ENCODE measurements around the gene DDX42. TPM values are rescaled to one million over a fixed set of nuclear protein-coding genes. Genes with fewer than 3 reads are reported as not detected.

The DDX42 gene, protein sequence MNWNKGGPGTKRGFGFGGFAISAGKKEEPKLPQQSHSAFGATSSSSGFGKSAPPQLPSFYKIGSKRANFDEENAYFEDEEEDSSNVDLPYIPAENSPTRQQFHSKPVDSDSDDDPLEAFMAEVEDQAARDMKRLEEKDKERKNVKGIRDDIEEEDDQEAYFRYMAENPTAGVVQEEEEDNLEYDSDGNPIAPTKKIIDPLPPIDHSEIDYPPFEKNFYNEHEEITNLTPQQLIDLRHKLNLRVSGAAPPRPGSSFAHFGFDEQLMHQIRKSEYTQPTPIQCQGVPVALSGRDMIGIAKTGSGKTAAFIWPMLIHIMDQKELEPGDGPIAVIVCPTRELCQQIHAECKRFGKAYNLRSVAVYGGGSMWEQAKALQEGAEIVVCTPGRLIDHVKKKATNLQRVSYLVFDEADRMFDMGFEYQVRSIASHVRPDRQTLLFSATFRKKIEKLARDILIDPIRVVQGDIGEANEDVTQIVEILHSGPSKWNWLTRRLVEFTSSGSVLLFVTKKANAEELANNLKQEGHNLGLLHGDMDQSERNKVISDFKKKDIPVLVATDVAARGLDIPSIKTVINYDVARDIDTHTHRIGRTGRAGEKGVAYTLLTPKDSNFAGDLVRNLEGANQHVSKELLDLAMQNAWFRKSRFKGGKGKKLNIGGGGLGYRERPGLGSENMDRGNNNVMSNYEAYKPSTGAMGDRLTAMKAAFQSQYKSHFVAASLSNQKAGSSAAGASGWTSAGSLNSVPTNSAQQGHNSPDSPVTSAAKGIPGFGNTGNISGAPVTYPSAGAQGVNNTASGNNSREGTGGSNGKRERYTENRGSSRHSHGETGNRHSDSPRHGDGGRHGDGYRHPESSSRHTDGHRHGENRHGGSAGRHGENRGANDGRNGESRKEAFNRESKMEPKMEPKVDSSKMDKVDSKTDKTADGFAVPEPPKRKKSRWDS
- total RNA-seq = 100 to 1,000 TPM in 1 of 2 donors, 10 to 100 TPM in 1; 90.1 to 101 TPM
- 100 to 1,000 TPM; 113 to 114 TPM for polyA plus RNA-seq (ENCODE audit: insufficient read length in 2 of 2)
- long read RNA-seq, donor 1, full-length matches to known transcripts = 73 of 73 reads
- long read RNA-seq, donor 1, partial matches to known transcripts = 0 of 73 reads
- long read RNA-seq, donor 1, other reads (novel, unspliced or antisense) = 0 of 73 reads
- long read RNA-seq, donor 2, transcript DDX42-214 (1 exons, 2,244 nt) = major isoform, 11 of 12 reads
- long read RNA-seq, donor 2, partial matches to known transcripts = 0 of 12 reads
- long read RNA-seq, donor 2, other reads (novel, unspliced or antisense) = 0 of 12 reads
- long read RNA-seq, donor 3, transcript DDX42-214 (1 exons, 2,244 nt) = major isoform, 25 of 26 reads
- long read RNA-seq, donor 3, partial matches to known transcripts = 0 of 26 reads
- long read RNA-seq, donor 3, other reads (novel, unspliced or antisense) = 0 of 26 reads
- long read RNA-seq, donor 4, transcript DDX42-214 (1 exons, 2,244 nt) = major isoform, 95 of 112 reads
- long read RNA-seq, donor 4, partial matches to known transcripts = 7 of 112 reads
- long read RNA-seq, donor 4, other reads (novel, unspliced or antisense) = 0 of 112 reads

DNA sequence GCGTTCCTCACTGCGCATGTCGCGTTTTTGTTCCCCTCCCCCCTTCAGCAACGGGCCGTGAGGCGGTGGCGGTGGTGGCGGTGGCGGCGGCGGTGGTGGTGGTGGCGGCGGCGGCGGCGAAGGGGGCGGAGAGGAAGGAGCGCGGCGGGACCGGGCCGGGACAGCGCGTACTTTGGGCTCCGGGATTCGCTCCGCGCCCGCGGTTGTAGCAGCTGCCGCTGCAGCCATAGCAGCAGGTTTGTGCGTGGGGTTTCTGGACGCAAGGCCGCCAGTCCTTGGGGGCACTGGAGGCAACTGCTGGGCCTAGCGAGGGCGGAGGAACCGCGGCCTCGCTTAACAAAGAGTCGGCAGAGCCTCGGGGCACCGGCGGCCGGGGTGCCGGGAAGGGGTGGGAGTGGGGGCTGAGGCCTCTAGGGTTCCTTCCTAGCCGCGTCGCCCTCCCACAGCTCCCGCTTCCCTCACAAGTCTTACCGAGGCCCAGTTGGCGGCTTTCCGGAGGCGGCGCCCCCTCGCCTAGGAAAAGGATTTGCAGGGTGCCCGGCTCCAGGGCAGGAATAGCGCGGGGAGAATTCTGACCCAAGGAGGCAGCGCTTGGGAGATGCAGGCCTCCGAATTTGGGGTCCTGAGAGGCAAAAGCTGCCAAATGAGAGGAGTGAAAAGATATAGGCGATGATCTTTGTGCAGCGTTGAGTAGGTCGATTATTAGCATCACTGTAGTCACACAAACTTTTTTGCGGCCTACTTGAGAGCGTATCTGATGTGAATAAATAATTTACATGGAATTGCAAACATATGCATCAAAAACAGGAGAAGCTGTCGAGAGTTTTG, at the start of gene DDX42:
DDX42 (plus strand) TSS at position 30 of the 828 bp plus-strand sequence. CDS start 12,880 bp downstream, outside the sequence.
- peak within 1 kb of the TSS; percentile 93 for H3K4me3 ChIP-seq (ENCODE audit: low read depth, low read length)
- 0% methylated on average over 47 of the region's 67 CpGs for WGBS (ENCODE audit: insufficient coverage)
- H3K4me1 ChIP-seq (ENCODE audit: control insufficient read depth, insufficient read depth, low read length) = peaks cover 13% of the 10 kb centered on the region
- peaks cover 12% of the 10 kb centered on the region for H3K36me3 ChIP-seq (ENCODE audit: control insufficient read depth, insufficient read depth, low read length)
- H3K9me3 ChIP-seq (ENCODE audit: control insufficient read depth, insufficient read depth, low read length) = no peaks in the 10 kb centered on the region
- DNase-seq (ENCODE audit: low read depth in 4 of 6, low spot score in 6 of 6) = peak in 3 of 6 donors; percentile 21 to 76 (median 23)
- peak within 1 kb of the TSS; percentile 93 for H3K27ac ChIP-seq (ENCODE audit: low read depth, low read length)
- no peaks in the 10 kb centered on the region for H3K27me3 ChIP-seq (ENCODE audit: control insufficient read depth, insufficient read depth, low read length)

DNA sequence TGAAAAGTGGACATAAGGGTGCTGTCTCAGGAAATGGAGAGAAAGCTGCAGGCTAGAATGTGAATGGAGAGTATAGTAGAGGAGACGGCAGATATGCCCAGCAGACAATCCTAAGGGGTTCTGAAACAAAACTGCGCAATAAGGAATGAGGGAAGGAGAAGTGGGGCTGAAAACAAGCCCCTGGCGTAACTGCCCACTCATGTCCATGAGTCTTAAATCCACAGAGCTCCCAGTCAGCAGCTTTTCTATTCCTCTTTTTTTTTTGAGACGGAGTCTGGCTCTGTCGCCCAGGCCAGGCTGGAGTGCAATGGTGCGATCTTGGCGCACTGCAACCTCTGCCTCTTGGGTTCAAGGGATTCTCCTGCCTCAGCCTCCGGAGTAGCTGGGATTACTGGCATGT, 38.3 kb upstream of the DDX42 start:
- 85% methylated on average over 6 of the region's 8 CpGs for WGBS (ENCODE audit: insufficient coverage)
- Histone ChIP-seq H3K4me3 (ENCODE audit: low read depth, low read length) (no peak overlapping the region), H3K4me1 (ENCODE audit: control insufficient read depth, insufficient read depth, low read length) (peaks cover 4% of the 10 kb centered on the region), H3K27ac (ENCODE audit: low read depth, low read length) (no peak overlapping the region), H3K36me3 (ENCODE audit: control insufficient read depth, insufficient read depth, low read length) (peaks cover 6% of the 10 kb centered on the region), H3K27me3 (ENCODE audit: control insufficient read depth, insufficient read depth, low read length) (no peaks in the 10 kb centered on the region), H3K9me3 (ENCODE audit: control insufficient read depth, insufficient read depth, low read length) (no peaks in the 10 kb centered on the region)
- no peak for DNase-seq (ENCODE audit: low read depth in 4 of 6, low spot score in 6 of 6)

DNA sequence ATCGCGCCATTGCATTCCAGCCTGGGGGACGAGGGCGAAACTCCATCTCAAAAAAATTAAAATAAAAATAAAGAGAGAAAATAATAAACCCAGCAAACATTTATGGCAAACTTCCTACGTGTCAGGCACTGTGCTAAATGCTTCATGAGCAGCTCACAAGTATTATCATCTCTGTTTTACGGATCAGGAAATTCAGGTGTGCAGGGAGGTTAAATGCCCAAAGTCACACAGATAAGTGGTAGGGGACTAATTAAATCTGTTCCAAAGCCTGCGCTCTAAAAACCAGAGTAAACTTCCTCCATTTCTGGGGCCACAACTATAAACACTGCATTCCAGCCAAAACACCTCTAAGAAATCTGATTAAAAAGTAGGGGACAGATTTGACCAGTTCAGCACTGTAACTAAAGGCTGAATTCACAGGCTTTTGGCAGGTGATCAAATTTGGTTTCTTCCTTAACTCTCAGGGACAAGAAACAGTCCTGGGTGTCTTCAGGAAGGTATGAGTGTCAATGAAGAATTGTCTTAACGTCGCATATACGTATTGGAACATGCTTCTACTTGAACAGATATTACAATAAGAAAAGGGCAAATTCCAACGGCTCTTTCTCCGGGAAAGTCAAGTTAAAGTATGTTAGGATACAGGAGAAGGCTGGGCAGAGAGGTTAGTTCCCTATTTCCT, 33.4 kb upstream of the DDX42 start:
- Histone ChIP-seq H3K27me3 (ENCODE audit: control insufficient read depth, insufficient read depth, low read length) (no peaks in the 10 kb centered on the region), H3K27ac (ENCODE audit: low read depth, low read length) (peak overlapping the region; percentile 91), H3K4me1 (ENCODE audit: control insufficient read depth, insufficient read depth, low read length) (peaks cover 15% of the 10 kb centered on the region), H3K9me3 (ENCODE audit: control insufficient read depth, insufficient read depth, low read length) (no peaks in the 10 kb centered on the region), H3K4me3 (ENCODE audit: low read depth, low read length) (peak overlapping the region; percentile 99), H3K36me3 (ENCODE audit: control insufficient read depth, insufficient read depth, low read length) (peaks cover 5% of the 10 kb centered on the region)
- WGBS (ENCODE audit: insufficient coverage) = no CpG with 5 or more reads among the region's 12 CpGs
- DNase-seq (ENCODE audit: low read depth in 4 of 6, low spot score in 6 of 6) = peak in 1 of 6 donors; percentile 22

DNA sequence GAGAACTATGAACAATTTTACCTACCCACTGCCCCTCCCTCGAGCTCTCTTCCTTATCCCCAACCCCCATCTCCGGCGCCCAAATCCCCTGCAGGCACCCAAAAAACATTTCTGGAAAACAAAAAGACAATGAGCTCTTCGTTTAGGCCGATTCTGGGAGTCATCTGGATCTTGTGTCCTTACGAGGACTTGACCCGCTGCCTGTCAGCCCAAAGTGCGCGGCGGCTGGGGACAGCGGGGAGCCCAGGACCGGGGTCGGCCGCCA, 32.9 kb upstream of the DDX42 start:
- H3K4me3 ChIP-seq (ENCODE audit: low read depth, low read length) = peak overlapping the region; percentile 99
- WGBS (ENCODE audit: insufficient coverage) = 0% methylated on average over 14 of the region's 14 CpGs
- DNase-seq (ENCODE audit: low read depth in 4 of 6, low spot score in 6 of 6) = peak in 1 of 6 donors; percentile 4
- H3K27ac ChIP-seq (ENCODE audit: low read depth, low read length) = peak overlapping the region; percentile 91
- H3K4me1 ChIP-seq (ENCODE audit: control insufficient read depth, insufficient read depth, low read length) = peaks cover 15% of the 10 kb centered on the region
- H3K36me3 ChIP-seq (ENCODE audit: control insufficient read depth, insufficient read depth, low read length) = peaks cover 5% of the 10 kb centered on the region
- no peaks in the 10 kb centered on the region for H3K9me3 ChIP-seq (ENCODE audit: control insufficient read depth, insufficient read depth, low read length)
- H3K27me3 ChIP-seq (ENCODE audit: control insufficient read depth, insufficient read depth, low read length) = no peaks in the 10 kb centered on the region

DNA sequence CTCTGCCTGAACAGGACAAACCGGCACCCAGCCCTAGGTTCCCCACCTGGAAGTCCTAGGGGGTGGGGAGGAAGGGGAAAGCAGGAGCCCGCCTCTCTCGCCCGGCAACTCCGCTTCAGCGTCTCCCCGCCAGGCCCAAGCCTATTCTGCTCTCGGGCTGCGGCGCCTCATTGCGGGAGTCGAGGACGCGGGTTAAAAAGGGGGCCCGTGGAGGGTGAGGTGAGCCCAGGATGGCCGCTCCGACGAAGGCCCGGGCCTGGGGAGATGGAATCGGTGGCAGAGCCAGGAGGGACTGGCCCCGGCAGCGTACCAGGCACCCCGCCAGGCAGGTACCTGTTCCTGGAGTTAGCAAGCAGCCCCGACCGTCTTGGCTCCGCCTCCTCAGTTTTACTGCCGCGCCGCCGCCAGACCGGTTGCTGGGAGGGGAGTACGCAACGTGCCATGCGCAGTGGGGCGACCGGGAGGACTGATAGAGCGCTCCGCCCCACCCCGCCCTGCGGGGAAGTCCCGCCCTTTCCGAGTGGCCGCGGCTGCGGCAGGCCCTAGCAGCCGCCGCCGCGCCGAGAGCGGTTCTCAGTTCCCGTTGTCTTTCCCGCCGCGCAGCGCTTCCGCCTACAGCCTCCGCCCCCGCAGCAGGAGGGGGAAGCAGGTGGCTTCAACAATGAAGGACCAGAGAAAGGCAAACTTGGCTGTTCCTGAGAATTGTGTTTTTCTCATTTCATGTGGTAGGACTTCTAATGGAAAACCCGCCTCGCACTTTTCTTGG, 32.4 kb upstream of the DDX42 start, which contains the start of gene STRADA:
STRADA (minus strand) TSS at position 392 of the 766 bp plus-strand sequence. CDS start 13,430 bp downstream, outside the sequence.
- Histone ChIP-seq H3K27me3 (ENCODE audit: control insufficient read depth, insufficient read depth, low read length) (no peaks in the 10 kb centered on the region), H3K4me3 (ENCODE audit: low read depth, low read length) (peak within 1 kb of the TSS; percentile 99), H3K27ac (ENCODE audit: low read depth, low read length) (peak within 1 kb of the TSS; percentile 91), H3K9me3 (ENCODE audit: control insufficient read depth, insufficient read depth, low read length) (no peaks in the 10 kb centered on the region), H3K36me3 (ENCODE audit: control insufficient read depth, insufficient read depth, low read length) (peaks cover 5% of the 10 kb centered on the region), H3K4me1 (ENCODE audit: control insufficient read depth, insufficient read depth, low read length) (peaks cover 15% of the 10 kb centered on the region)
- peak; percentile 86 to 99 (median 96) for DNase-seq (ENCODE audit: low read depth in 4 of 6, low spot score in 6 of 6)
- WGBS (ENCODE audit: insufficient coverage) = 0% methylated on average over 60 of the region's 61 CpGs

DNA sequence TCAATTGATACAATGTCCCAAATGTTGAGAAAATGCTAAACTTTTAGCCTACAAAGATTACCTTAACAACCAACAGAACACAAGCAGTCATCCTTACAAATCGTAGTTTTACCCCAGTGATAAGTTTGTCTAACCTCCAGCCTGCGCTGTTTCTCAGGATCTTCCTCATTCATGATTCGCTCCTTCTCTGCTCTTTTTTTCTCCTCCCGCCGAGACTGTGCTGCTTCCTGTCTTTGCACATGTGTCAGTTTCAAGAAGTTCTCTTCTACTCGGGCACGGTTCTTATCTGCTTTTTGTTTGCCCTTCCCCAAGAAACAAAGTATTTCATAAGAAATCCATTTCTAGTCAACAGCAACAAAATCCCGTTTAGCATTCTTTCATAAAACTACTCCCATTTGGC, 22.2 kb upstream of the DDX42 start:
- Histone ChIP-seq H3K36me3 (ENCODE audit: control insufficient read depth, insufficient read depth, low read length) (peaks cover 49% of the 10 kb centered on the region), H3K27me3 (ENCODE audit: control insufficient read depth, insufficient read depth, low read length) (no peaks in the 10 kb centered on the region), H3K27ac (ENCODE audit: low read depth, low read length) (no peak overlapping the region), H3K9me3 (ENCODE audit: control insufficient read depth, insufficient read depth, low read length) (no peaks in the 10 kb centered on the region), H3K4me3 (ENCODE audit: low read depth, low read length) (no peak overlapping the region), H3K4me1 (ENCODE audit: control insufficient read depth, insufficient read depth, low read length) (no peaks in the 10 kb centered on the region)
- WGBS (ENCODE audit: insufficient coverage) = 82% methylated on average over 8 of the region's 8 CpGs
- no peak for DNase-seq (ENCODE audit: low read depth in 4 of 6, low spot score in 6 of 6)

DNA sequence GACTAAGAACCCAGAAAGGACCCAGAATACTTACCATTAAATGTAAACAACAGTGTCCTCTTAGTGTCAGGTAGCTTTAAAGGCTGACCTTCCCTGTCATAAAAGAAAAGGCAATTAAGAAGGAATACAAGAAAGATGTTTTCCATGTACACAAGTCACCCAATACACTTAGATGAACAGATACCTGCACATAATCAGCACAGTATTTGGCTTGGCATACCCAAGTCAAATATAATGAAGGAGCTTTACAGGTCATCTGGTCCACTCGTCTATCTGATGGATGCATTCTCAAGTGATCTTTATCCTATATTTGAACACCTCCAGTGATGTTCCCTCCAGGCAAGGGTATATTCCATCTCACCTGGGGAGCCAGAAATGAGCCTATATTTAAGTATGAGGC, 21.3 kb upstream of the DDX42 start:
- Histone ChIP-seq H3K9me3 (ENCODE audit: control insufficient read depth, insufficient read depth, low read length) (no peaks in the 10 kb centered on the region), H3K4me3 (ENCODE audit: low read depth, low read length) (no peak overlapping the region), H3K4me1 (ENCODE audit: control insufficient read depth, insufficient read depth, low read length) (no peaks in the 10 kb centered on the region), H3K27me3 (ENCODE audit: control insufficient read depth, insufficient read depth, low read length) (no peaks in the 10 kb centered on the region), H3K36me3 (ENCODE audit: control insufficient read depth, insufficient read depth, low read length) (peaks cover 51% of the 10 kb centered on the region), H3K27ac (ENCODE audit: low read depth, low read length) (no peak overlapping the region)
- no peak for DNase-seq (ENCODE audit: low read depth in 4 of 6, low spot score in 6 of 6)
- WGBS (ENCODE audit: insufficient coverage) = no CpG with 5 or more reads among the region's 1 CpG
